Mammary epithelial cell (primary cell): ENCODE results near the gene ASTE1.

Experiments
- EZH2 ChIP-seq: IDR thresholded peaks from 2 replicates; pipeline ENCODE4 v1.6.1; 2012; ENCODE audit warnings: low read length, inconsistent platforms, borderline replicate concordance
- TF ChIP-seq, protein P1 (sequence below), 2 donors: IDR thresholded peaks in 1 of 2; conservative IDR thresholded peaks in 1 of 2; 2 replicates each; pipeline ENCODE4 v1.5.1; 2011 to 2012; ENCODE audit warnings: inconsistent platforms in 2 of 2, low read length in 2 of 2, mild to moderate bottlenecking in 2 of 2, control low read depth in 1 of 2, low read depth in 1 of 2; ENCODE audit not compliant: insufficient read depth in 1 of 2; ENCODE audit errors: extremely low read depth in 1 of 2

DNA sequence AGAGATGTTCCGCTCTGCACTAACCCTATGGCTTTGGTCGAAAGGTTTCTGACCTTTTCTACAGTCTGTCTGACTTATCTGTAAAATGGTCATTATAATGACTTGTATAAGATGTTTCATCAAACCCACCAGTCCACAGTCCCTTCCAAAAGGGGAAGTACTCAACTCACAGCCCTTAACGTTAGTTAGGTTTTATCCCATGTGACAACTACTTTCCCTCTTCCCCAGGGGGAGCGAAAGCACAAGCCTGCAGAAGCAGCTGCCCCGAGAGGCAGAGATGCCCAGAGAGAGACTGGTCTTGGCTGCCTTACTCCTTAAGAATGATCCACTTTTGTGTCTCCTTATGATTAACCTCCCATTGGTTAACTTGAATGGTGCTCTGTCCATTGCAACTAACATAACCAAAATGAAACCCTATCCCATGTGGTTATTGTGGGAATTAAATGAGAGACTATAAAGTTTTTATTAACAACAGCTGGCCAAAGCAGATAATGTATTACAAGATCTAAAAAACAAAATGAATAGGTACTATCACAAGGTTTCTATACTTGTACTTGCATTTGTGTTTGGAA is 6.4 kb downstream of the ASTE1 start:
- TF ChIP-seq EZH2: no peak
- TF ChIP-seq, protein P1, sequence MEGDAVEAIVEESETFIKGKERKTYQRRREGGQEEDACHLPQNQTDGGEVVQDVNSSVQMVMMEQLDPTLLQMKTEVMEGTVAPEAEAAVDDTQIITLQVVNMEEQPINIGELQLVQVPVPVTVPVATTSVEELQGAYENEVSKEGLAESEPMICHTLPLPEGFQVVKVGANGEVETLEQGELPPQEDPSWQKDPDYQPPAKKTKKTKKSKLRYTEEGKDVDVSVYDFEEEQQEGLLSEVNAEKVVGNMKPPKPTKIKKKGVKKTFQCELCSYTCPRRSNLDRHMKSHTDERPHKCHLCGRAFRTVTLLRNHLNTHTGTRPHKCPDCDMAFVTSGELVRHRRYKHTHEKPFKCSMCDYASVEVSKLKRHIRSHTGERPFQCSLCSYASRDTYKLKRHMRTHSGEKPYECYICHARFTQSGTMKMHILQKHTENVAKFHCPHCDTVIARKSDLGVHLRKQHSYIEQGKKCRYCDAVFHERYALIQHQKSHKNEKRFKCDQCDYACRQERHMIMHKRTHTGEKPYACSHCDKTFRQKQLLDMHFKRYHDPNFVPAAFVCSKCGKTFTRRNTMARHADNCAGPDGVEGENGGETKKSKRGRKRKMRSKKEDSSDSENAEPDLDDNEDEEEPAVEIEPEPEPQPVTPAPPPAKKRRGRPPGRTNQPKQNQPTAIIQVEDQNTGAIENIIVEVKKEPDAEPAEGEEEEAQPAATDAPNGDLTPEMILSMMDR (conservative IDR thresholded peaks at IDR 0.05 in 1 of 2, IDR thresholded peaks at IDR 0.05 in 1 of 2; ENCODE audit: extremely low read depth in 1 of 2, insufficient read depth in 1 of 2, low read depth in 1 of 2, low read length in 2 of 2): no peak
